Amniotic epithelial cell (primary cell): ENCODE measurements around the gene GALNT5.

ENCODE experiments used
- DNase-seq: peaks from one replicate; pipeline ENCODE4 v3.0.0-alpha.2; 2010; ENCODE audit warnings: low read depth

The GALNT5 gene

DNA sequence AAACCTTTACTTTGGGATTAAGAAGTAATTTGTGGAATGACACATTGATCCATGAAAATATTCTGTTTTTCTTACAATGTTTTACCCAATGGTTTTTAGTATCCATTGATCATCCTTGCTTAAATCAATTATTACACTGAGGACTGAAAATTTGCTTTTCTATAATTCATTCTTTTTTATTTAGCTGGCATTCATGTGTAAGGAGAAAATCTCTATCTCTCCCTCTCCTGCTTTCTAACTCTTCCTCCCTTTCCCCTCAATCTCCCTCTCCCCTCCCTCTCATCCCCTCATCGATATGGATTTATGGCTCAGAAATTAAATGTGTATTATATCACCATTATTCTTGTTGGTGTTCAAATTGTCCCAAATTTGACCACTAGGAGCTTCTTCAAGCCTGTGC lies 29.7 kb downstream of the GALNT5 start:
- DNase-seq, result no peak

DNA sequence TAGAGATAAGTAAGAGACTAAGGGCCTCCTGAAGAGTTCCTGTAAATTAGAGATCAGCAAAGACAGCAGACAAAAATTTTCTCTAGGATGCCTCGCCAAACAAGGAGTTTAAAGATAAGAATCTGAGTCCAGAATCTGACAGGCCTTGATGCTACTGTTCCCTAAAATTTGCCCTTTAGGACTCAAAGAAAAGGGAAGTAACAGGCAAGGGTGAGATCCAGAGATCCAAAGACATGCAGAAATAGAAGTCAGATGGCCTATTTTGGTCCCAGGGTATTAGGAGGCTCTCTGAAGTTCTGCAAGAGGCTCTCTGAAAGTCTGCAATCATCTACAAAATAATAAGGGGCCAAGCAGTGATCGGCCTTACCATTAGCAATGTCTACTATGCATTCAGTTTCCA lies 33.0 kb downstream of the GALNT5 start:
- DNase-seq, result no peak

DNA sequence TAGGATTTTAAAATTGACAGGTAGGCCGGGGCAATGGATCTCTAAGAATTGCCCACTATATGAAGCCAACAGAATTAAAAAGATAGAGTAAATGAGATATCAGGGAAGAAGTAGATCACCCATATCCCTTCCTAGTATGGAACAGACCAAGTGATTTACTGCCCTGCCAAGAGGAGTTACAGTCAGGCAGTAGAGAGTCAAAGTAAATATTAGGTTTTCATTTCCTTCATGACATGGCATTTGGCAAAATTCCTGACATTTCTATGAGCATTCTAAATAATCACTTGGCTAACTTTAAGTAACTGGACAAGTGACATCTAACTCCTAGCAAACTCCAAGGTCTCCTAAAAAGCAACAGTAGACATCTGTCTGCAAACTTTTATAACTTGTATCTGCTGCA lies 33.5 kb downstream of the GALNT5 start:
- DNase-seq, result no peak

DNA sequence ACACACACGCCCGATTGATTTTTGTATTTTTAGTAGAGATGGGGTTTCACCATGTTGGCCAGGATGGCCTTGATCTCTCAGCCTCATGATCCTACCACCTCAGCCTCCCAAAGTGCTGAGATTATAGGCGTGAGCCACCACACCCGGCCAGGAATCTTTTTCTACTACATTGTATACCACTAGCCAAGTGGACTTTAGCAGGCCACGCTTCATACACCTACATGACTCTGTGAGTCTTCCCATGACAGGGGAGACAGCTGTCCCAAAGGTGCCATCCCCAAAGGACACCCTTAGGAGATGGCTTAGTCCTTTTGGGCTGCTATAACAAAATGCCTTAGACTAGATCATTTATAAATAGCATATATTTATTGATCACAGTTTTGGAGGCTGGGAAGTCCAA lies 35.3 kb downstream of the GALNT5 start:
- no peak for DNase-seq

DNA sequence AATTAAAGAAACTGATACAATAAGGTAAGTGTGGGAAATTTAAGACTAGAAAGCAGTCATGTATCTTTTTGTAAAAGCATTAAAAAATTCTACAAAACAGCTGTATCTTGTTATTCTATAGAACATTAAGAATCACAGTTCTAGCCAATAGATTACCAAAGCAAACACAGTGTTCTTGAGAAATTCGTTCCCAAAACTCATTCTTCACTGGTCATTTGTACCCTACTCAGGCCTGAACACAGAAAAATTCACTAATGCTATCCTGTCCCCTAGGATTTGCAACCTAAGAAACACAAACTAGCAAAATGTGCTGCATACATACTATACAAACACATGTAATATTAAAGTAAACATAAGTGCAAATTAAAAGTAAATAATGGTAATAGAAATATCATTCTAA lies 39.0 kb downstream of the GALNT5 start:
- no peak for DNase-seq

DNA sequence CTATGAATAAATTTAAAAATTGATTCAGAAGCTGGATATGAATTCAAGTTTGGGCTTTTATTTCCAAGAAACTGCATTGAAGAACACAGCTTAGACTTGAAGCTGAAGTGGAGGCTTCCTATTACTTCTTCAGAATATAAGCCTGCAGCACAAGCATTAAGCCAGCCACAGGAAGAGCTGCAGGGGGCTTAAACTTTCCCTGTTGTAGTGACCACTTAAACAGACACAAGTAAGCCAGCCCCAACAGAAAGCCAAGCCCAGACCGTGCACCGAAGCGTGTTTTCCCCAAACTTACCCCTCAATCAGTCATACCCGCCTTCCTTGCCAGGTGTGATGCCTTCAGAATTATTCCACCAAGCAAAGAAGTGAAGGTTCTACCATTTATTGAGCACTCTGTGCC lies 39.5 kb downstream of the GALNT5 start:
- DNase-seq, result no peak

DNA sequence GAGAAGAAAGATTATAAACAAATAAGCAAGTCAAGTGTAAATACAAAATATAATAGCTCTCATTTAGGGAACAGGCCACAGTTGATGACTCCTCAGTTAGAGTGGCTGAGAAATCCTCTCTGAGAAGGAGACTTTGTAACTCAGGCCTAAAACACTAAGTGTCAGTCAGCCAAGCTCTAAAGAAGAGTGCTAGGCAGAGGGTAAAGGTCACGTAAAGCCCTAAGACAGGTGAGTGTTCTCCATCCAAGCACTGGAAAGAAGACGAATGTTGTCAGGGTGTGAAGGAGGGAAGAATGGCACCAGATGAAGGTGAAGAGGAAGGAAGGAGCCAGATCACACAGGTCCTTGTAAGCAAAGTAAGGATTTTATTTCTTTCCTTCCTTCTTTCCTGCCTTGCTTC lies 43.8 kb downstream of the GALNT5 start:
- DNase-seq, result no peak

DNA sequence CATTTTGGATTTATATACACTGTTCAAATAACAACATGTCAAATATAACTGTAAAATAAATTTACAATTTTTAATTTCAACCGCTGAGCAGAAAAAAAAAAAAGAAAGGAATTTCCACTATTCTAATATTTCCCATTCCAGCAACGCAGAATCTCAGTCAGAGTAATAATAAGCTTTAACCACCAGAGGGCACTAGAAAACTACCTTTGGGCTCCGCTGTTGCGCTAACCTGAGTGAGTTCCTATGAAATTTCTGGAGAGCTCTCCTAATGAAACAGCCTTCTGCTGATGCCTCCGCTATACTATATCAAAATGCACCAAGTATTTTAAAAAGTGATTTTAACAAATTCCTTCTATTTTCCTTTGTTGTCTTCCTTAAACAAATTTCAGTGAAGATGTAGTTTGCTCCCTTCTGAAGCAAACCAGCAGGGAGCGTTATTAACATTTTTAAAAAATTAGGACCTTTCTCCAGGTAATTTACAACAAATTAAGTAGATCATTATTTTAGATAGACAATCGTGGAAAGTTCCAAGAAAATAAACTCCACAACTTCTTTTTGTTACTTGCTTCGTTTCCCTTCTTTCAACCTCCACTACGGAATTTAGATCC lies 45.1 kb downstream of the GALNT5 start:
- DNase-seq, result peak; percentile 38

DNA sequence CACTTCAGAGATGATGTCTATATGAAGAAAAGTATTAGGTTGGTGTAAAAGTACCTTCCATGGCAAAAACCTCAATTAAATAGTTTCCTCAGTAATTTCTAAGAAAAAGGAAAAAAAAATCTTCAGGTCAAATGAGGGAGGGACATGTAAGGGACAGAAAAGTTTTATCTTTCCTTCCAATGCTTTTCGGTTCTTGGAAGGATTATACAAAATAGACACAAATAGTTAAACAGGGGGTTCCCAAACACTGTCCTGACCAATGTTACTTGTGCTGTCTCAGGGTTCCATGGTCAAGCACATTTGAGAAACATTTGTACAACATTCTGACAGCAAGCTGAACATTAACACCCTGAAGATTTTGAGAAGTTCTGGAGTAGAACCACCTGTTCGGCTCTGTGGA lies 46.1 kb downstream of the GALNT5 start:
- no peak for DNase-seq

DNA sequence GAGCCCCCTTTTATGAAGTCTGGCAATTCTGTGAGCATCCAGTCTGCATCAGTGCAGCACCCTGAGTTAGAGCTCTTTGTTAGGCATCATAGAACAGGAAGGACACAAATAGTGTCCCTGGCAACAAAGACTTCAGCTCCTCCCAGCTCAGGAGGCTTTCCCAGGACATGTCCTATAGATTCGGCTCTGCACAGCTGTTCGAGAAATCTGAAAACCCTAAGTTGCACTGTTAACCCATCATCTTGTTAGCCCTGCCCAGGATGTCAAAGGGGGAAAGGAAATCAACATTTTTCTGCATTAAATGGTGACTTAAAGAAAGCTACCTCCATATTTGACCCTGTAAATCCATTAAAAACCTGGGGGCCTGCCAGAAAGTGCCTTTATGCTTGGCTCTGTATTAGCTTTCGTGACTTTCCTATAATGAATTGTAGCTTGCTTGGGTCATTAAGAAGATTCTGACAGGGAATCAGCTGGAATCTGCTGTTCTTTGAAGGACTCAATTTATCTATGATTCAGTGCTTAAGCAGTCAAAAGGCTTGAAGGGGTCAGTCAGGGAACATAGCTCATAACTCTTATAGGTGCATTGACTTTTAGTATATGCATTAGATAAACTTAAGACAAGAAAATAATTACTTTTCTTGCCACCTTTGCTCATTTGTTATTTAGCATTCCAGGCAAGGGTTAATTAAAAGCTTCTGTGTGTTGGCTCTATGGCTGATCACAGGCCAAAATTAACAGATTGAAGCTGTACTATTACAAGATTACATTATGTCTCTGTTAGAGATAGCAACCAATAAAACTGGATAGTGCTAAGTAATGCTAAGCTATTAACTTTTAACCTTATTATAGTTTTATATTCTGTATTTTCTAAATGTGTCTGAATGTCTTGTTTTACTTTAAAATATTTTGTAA lies 47.6 kb downstream of the GALNT5 start:
- peak; percentile 21 for DNase-seq

DNA sequence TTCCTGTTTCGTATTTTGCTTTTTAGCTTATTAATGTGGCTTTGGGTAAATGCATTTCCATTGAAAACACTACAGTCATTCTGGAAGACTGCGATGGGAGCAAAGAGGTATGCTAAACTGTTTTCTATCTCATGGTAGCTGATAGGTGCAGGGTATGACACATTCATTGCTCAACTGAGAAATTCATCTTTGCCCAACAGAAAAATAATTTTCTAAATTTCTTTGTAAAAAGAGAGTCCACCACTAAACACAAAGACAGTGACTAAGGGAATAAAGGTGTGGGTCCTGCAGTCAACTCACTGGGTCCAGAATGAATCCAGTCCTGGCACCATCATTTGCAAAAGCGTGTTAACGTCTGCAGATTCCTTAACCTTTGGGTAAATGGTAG lies 48.2 kb downstream of the GALNT5 start:
- peak; percentile 34 for DNase-seq

DNA sequence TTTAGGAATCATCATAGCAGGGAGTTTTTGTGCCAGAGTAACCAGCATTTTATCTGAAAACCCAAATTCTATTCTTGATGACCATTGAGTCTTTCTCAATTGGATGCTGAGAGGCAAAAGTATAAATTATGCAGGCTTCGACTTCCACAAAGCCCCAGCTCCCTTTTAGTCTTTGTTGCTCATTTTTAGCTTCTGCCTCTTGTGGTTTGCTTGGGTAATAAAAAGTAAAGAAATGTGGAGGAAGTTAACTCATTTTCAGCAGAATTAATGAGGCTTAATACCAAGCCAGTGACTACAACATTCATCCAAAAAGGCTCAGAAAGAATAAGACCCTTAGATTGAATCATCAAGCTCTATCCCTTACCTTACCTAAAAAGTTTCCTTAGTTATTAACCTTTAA lies 49.5 kb downstream of the GALNT5 start:
- DNase-seq, result peak; percentile 3

DNA sequence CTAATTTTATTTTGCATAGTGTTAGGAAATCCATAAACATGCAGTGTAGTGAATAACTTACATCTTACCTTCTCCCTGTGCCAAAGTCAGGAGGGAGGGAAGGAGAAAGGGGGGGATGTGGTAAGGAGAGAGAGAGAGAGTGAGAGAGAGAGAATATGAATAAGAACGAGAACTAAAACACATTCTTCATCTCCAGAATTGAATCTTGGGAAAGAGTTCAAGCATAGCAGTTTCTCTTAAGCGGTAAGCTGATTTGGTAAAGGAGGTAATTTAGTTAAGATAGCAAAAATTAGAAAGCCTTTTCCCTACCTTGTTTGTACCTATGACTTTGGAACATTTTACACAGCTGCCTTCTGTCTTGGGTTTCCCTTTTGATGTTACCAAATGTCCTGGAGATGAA lies 52.4 kb downstream of the GALNT5 start:
- no peak for DNase-seq

DNA sequence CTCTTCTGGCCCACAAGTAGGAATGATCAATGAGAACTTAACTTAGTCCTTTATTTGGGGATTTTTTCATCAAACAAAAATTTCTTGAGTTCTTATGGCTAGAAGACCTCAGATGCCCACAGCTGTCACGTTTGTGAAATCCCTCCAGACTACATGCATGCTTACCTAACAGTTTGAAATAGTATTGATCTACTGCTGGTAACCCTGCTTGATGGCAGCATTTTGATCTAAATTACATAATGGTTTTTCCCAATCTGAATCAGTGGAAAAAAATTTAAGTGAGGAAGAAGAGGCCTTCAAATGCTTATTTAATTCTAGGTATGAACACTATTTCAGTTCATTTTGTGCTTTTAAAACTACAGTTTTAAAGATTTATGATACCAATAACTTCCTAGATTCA lies 54.2 kb downstream of the GALNT5 start:
- DNase-seq, result no peak

DNA sequence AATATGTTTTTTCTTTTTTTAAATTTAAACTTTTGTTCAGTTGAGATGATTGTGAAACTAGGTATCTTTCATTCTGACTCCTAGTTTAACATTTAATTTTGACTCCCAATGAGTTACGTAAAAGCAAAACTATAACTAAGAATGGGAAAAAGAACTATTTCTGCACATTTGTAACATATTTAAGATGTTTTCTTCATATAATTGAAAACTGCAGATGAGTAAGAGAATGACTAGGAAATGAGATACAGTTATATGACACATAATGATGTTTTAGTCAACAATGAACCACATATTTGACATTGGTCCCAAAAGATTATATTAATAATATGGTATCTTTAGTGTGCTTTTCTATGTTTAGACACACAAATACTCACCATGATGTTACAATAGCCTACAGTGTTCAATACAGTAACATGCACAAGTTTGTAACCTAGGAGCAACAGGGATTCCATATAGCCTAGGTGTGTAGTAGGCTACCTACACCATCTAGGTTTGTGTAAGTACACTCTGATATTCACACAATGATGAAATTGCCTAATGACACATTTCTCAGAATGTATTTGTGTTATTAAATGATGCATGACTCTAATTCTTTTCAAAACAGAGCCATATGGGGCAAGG lies 55.5 kb downstream of the GALNT5 start:
- no peak for DNase-seq

DNA sequence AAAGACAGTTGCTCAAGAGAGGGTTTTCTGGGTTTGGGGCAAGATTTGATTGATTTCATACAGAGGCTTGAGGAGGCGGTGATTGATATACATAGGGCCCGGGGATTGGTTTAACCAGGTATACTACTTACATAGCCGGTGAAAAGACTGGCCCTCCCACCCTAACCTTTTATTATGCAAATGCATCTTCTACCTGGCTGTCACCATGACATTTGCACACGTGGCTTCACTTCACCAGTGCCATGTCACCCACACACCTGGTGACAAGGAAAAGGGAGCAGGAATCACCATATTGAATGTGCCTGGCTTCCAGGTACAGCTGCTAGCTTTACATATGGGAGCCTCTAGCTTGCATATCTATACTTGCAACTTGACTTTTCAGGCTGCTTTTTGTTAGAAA lies 58.4 kb downstream of the GALNT5 start:
- no peak for DNase-seq

DNA sequence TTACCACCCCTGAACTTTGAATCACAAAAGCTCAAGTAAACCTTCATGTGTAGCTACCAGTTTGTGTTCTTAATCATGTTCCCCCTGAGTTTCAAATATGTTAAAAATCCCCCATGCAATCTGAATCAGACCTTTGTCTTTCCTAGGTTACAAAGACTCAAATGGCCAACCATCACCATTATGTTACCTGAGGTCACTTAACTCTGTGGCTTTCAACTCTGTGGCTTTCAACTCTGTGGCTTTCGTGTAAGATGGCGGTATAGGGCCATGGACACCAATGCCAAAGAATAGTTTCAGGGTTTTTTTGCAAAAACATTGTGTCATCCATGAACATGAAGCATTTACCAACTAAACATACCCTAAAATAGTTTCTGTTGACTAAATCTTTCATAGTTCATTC lies 61.4 kb downstream of the GALNT5 start:
- DNase-seq, result no peak

DNA sequence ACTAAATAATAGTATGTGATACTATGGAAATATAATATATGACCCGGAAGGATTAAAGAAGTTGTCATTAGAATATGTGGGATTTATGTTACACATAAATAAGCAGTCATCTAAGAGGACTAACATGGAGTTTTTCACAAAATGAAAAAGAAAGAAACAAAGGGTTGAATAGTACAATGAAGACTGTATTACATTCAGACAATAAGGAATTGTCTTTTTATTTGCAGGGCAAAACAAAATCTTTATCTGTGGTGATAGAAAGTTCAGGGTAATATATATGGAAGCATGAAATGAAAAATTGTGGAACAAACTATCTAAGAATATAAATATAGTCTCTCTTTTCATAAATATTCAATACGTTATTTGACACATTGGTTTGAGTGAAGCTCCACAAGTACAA lies 62.3 kb downstream of the GALNT5 start:
- no peak for DNase-seq

DNA sequence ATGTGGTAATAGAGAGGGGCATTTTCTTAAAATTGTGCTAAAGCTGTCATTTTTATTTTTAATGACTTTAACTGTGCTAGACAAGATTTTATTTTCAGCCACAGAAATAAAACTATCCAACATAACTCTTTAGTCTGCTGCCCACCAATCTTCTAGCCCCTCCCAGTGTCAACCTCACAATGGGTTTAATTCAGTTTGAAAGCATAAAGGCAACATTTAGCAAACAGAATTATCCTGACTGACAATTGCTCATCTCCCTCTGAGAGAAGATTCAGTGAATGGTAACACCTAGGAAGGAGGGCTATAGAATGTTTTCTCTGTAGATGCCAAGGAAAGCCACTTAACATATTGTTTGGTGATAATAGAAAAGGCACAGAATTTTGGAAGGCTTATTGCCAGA lies 62.9 kb downstream of the GALNT5 start:
- DNase-seq, result no peak

DNA sequence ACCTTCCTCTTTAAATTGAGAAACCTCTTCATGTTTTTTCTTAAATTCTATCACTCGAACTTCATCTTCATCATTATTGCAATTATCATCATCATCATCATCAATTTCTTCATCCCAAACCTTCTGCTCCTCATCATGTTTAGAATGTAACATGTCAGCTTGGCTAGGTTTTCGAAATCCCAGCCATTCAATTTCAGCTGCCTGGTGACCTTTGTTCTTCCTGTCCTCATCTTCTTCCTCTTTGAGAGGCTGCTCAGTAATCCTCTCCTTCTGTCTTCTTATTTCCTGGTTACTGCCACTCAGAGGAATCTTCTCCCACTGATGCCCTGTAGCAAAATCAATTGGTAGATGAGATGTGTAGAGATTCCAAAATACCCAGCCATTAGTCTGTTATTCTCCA lies 64.0 kb downstream of the GALNT5 start:
- no peak for DNase-seq

DNA sequence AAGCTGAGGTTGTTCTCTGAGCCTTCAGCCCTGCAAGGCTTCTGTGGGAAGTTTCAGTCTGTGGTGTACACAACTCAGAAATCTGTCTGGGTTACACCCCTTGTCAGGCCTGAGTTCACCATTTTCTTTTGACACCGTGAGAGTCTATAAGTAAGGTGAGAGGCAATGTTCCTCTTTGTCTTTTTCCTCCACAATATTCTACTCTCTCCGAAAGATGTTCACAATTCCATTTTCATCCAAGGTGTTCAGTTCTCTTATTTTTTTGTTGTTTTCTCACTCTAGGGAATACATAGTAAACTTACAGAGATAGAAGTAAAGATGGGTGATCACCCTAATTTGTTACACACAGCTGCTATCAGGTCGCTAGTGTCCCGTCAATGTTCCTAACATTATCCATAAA lies 64.9 kb downstream of the GALNT5 start:
- no peak for DNase-seq

DNA sequence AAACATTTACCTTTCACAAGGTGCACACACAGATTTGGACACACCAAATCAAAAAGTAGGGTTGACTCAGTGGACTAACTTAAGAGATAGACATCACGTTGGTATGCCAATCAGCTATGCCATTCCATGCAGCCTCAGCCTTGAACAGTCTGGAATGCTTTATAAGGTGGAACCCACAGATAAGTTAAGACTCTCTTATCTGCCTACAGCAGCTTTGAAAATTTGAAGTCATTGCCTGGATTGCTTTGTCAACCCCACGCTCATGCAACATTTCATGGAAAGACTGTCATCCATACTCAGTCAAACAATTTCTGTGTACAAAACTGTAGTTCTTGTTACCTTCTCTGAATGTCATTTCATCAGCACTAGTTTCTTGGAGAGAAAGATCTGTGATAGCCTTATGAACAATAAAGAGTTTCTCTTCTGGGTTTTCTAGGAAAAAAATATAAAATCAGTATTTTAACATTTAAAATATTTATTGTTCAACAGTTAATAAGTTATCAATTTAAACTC lies 66.9 kb downstream of the GALNT5 start:
- peak; percentile 35 for DNase-seq

DNA sequence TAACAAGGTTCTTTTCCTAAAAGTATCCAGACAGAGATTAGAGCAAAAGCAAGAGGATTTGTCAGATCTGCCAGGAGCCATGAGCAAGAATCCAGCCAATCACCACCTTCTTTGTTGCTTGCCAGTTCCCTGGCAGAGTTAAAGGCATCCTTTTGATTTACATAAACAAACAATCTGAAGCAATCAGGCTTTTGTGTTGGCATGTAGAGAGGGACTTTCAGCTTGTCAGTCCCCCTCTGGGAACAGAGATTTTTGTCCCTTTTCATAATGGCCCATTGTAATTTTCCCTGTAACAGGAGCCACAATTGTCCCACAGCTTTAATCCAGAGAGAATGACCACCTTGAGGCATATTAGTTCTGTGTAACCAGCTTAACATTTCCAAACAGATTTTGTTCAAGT lies 68.3 kb downstream of the GALNT5 start, which contains the start of gene ERMN:
ERMN (minus strand) TSS at position 39 of the 400 bp plus-strand sequence. CDS start 182 bp downstream, outside the sequence.
- no peak for DNase-seq
